Upper lobe of left lung (tissue), 4 donors: ENCODE results near the gene ST3GAL5.

Experiments used
- CTCF ChIP-seq, 6 experiments: fragments of 450-650 bp in 4 of 6; fragments of 200-600 bp in 2 of 6; sonication (generic) in 2 of 6; IDR thresholded peaks; one replicate each; pipeline ENCODE4 v1.5.1; 2016 to 2019; ENCODE audit warnings: antibody characterized with exemption in 6 of 6
- POLR2AphosphoS5 ChIP-seq, 2 donors: sonication (generic); formaldehyde crosslinking; IDR thresholded peaks; one replicate each; pipeline ENCODE4 v1.5.1; 2017; ENCODE audit warnings: antibody characterized with exemption in 2 of 2

GRCh38 chr2:85867121-85867520 is 21.7 kb downstream of the ST3GAL5 start:
- TF ChIP-seq POLR2AphosphoS5 (IDR thresholded peaks at IDR 0.05): no peak
- no peak for TF ChIP-seq CTCF (IDR thresholded peaks at IDR 0.05)
